ENCODE measurements around the gene RGS10. TPM values are rescaled to one million over a fixed set of nuclear protein-coding genes. Genes with fewer than 3 reads are reported as not detected.
"Not testable (repeated sequence)": the region's sequence is repeated elsewhere in the genome, so short reads cannot be mapped to it uniquely, and the experiment has no call there.

RGS10 gene
- total RNA-seq, 1 experiment from 2014 or later, result 22.6 TPM

DNA sequence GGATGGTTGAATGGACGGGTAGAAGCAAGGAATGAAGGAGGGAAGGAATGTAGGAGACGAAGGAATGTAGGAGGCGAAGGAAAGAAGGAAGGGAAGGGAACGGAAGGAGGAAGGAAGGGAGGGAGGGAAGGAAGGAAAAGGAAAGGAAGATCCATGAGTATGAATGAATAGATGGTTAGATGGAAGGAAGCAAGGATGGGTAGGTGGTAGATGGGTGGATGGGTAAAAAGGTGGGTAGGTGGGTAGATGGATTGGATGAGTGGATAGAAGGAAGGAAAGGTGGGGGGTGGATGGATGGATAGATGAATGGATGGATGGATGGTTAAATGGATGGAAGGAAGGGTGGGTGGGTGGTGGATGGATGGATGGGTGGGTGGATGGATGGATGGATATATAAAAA is 77.4 kb downstream of the RGS10 start (continued):
- TF ChIP-seq, protein P1, sequence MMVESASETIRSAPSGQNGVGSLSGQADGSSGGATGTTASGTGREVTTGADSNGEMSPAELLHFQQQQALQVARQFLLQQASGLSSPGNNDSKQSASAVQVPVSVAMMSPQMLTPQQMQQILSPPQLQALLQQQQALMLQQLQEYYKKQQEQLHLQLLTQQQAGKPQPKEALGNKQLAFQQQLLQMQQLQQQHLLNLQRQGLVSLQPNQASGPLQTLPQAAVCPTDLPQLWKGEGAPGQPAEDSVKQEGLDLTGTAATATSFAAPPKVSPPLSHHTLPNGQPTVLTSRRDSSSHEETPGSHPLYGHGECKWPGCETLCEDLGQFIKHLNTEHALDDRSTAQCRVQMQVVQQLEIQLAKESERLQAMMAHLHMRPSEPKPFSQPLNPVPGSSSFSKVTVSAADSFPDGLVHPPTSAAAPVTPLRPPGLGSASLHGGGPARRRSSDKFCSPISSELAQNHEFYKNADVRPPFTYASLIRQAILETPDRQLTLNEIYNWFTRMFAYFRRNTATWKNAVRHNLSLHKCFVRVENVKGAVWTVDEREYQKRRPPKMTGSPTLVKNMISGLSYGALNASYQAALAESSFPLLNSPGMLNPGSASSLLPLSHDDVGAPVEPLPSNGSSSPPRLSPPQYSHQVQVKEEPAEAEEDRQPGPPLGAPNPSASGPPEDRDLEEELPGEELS (CRISPR knock-in tag; IDR thresholded peaks at IDR 0.05), result no peak
- no peak for TF ChIP-seq NFE2L1 (CRISPR knock-in tag; IDR thresholded peaks at IDR 0.05)
- TF ChIP-seq, protein P2, sequence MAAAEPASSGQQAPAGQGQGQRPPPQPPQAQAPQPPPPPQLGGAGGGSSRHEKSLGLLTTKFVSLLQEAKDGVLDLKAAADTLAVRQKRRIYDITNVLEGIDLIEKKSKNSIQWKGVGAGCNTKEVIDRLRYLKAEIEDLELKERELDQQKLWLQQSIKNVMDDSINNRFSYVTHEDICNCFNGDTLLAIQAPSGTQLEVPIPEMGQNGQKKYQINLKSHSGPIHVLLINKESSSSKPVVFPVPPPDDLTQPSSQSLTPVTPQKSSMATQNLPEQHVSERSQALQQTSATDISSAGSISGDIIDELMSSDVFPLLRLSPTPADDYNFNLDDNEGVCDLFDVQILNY (CRISPR knock-in tag; IDR thresholded peaks at IDR 0.05), result no peak
- TF ChIP-seq TP53 (CRISPR knock-in tag; IDR thresholded peaks at IDR 0.05), result no peak
- no peak for TF ChIP-seq NR3C1 (CRISPR knock-in tag; conservative IDR thresholded peaks at IDR 0.05; ENCODE audit: low read depth)
- TF ChIP-seq TEAD1 (CRISPR knock-in tag; IDR thresholded peaks at IDR 0.05), result no peak
- TF ChIP-seq NFYB (CRISPR knock-in tag; conservative IDR thresholded peaks at IDR 0.05; ENCODE audit: low read depth), result no peak
- no peak for TF ChIP-seq ZNF232 (CRISPR knock-in tag; IDR thresholded peaks at IDR 0.05)
- no peak for TF ChIP-seq CREB1 (CRISPR knock-in tag; IDR thresholded peaks at IDR 0.05)
- TF ChIP-seq USF2 (CRISPR knock-in tag; IDR thresholded peaks at IDR 0.05), result no peak
- no peak for TF ChIP-seq TCF7 (CRISPR knock-in tag; IDR thresholded peaks at IDR 0.05; ENCODE audit: low read depth)

DNA sequence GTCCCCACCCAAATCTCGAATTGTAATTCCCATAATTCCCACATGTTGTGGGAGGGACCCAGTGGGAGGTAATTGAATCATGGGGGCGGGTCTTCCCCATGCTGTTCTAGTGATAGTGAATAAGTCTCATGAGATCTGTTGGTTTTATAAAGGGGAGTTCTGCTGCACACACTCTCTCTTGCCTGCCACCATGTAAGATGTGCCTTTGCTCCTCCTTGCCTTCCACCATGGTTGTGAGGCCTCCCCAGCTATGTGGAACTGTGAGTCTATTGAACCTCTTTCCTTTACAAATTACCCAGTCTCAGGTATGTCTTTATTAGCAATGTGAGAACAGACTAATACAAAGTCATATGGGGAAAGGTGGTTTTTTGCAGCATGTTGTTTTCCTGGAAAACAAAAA is 79.3 kb downstream of the RGS10 start:
- H3K4me1 Mint-ChIP-seq; ATAC-seq; POLR2A ChIA-PET; H3K4me3 Mint-ChIP-seq; H3K27me3 Mint-ChIP-seq (ENCODE audit: low read depth); H3K27ac Mint-ChIP-seq; DNase-seq (ENCODE audit: low spot score); CTCF ChIA-PET; H3K36me3 Mint-ChIP-seq: not testable (repeated sequence)
- peaks cover 15% of the 10 kb centered on the region for H3K9me3 Mint-ChIP-seq

- no peak overlapping the region for H3K27ac Mint-ChIP-seq
- TF ChIP-seq ATF1 (CRISPR knock-in tag; IDR thresholded peaks at IDR 0.05), result no peak
- TF ChIP-seq CBFB (CRISPR knock-in tag; IDR thresholded peaks at IDR 0.05; ENCODE audit: low read depth), result no peak
- no peak for TF ChIP-seq USF1 (CRISPR knock-in tag; IDR thresholded peaks at IDR 0.05)
- TF ChIP-seq, protein P3, sequence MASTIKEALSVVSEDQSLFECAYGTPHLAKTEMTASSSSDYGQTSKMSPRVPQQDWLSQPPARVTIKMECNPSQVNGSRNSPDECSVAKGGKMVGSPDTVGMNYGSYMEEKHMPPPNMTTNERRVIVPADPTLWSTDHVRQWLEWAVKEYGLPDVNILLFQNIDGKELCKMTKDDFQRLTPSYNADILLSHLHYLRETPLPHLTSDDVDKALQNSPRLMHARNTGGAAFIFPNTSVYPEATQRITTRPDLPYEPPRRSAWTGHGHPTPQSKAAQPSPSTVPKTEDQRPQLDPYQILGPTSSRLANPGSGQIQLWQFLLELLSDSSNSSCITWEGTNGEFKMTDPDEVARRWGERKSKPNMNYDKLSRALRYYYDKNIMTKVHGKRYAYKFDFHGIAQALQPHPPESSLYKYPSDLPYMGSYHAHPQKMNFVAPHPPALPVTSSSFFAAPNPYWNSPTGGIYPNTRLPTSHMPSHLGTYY (CRISPR knock-in tag; IDR thresholded peaks at IDR 0.05), result no peak
- TF ChIP-seq GABPB1 (CRISPR knock-in tag; IDR thresholded peaks at IDR 0.05), result no peak
- TF ChIP-seq ESRRA (CRISPR knock-in tag; IDR thresholded peaks at IDR 0.05; ENCODE audit: borderline replicate concordance), result no peak
- TF ChIP-seq HMGA2 (CRISPR knock-in tag; IDR thresholded peaks at IDR 0.05), result no peak
- no peak for TF ChIP-seq NR1H2 (CRISPR knock-in tag; IDR thresholded peaks at IDR 0.05)
- TF ChIP-seq ZNF423 (CRISPR knock-in tag; IDR thresholded peaks at IDR 0.05), result no peak
- TF ChIP-seq CREB1 (CRISPR knock-in tag; IDR thresholded peaks at IDR 0.05), result no peak
- TF ChIP-seq EMX1 (CRISPR knock-in tag; IDR thresholded peaks at IDR 0.05), result no peak
- TF ChIP-seq E2F4 (CRISPR knock-in tag; IDR thresholded peaks at IDR 0.05; ENCODE audit: borderline replicate concordance, low read depth), result no peak
Observed at GRCh38 chr10:119462773-119463172, 79.7 kb downstream of the RGS10 start.

More at GRCh38 chr10:119462773-119463172, 79.7 kb downstream of the RGS10 start:
- ChIA-PET POLR2A (no interaction called here), CTCF (no interaction called here)
- peaks cover 15% of the 10 kb centered on the region for H3K9me3 Mint-ChIP-seq
- H3K36me3 Mint-ChIP-seq, result peaks cover 3% of the 10 kb centered on the region
- ATAC-seq (no peak), DNase-seq (ENCODE audit: low spot score) (no peak)
- H3K4me1 Mint-ChIP-seq, result no peaks in the 10 kb centered on the region
- H3K27me3 Mint-ChIP-seq (ENCODE audit: low read depth), result peaks cover 3% of the 10 kb centered on the region; the same call in 1 of the 2 replicates
- H3K4me3 Mint-ChIP-seq, result no peak overlapping the region

Measured in WTC11 (cell line).